Uterus (tissue), 4 donors: ENCODE results near the gene GALNTL6. TPM values are rescaled to one million over a fixed set of nuclear protein-coding genes. Genes with fewer than 3 reads are reported as not detected.

Source experiments
- DNase-seq, 2 donors: peaks; one replicate each; pipeline ENCODE4 v3.0.0-alpha.2; 2019 to 2020
- H3K27ac ChIP-seq, 2 donors: fragments of 200-600 bp; sonication (generic); 1 replicate in 1 of 2; 2 replicates in 1 of 2; pipeline ENCODE4 v1.5.1; 2016 to 2018
- H3K27me3 ChIP-seq, 2 donors: fragments of 200-600 bp; sonication (generic); one replicate each; pipeline ENCODE4 v1.5.1; 2018 to 2019; ENCODE audit warnings: control low read depth in 1 of 2
- H3K36me3 ChIP-seq, 2 donors: fragments of 200-600 bp; sonication (generic); one replicate each; pipeline ENCODE4 v1.5.1; 2019; ENCODE audit warnings: control low read depth in 1 of 2
- H3K4me1 ChIP-seq, 2 donors: fragments of 200-600 bp; sonication (generic); one replicate each; pipeline ENCODE4 v1.5.1; 2018 to 2019; ENCODE audit warnings: control low read depth in 1 of 2
- H3K4me3 ChIP-seq, 2 donors: fragments of 200-600 bp; sonication (generic); 1 replicate in 1 of 2; 2 replicates in 1 of 2; pipeline ENCODE4 v1.5.1; 2018 to 2019; ENCODE audit warnings: mild to moderate bottlenecking in 1 of 2
- H3K9me3 ChIP-seq, 2 donors: fragments of 200-600 bp; sonication (generic); one replicate each; pipeline ENCODE4 v1.5.1; 2019; ENCODE audit warnings: control low read depth in 1 of 2
- POLR2A ChIP-seq, 2 donors: fragments of 450-650 bp; IDR thresholded peaks; one replicate each; pipeline ENCODE4 v1.6.1; 2016; ENCODE audit warnings: antibody characterized with exemption in 2 of 2, mild to moderate bottlenecking in 1 of 2, moderate library complexity in 1 of 2
- intact Hi-C: fragments of 100-400 bp; cut with DNase I; formaldehyde crosslinking; loops from one replicate; pipeline ENCODE4 v1.15.1; 2023; ENCODE audit warnings: low total_unique reads
- total RNA-seq, 4 donors: library from RNA; depleted of rRNA in 3 of 4; stranded (reverse); fragments of >200 nt in 3 of 4; gene quantifications; one replicate each; pipeline versions ENCODE4 v1.1.0 to v1.2.4, GENCODE V29; 2014 to 2023
- TF ChIP-seq, protein P1 (sequence below), 4 experiments: fragments of 200-600 bp in 2 of 4; fragments of 450-650 bp in 2 of 4; sonication (generic) in 2 of 4; IDR thresholded peaks; one replicate each; pipeline ENCODE4 v1.5.1; 2016 to 2019; ENCODE audit warnings: antibody characterized with exemption in 4 of 4, mild to moderate bottlenecking in 2 of 4, moderate library complexity in 1 of 4
- donor health status: DM: yes; HTN: yes; CAD: no.

Gene GALNTL6
- total RNA-seq, 4 donors from 2014 or later, result 2.6 TPM; not detected in 3

DNA sequence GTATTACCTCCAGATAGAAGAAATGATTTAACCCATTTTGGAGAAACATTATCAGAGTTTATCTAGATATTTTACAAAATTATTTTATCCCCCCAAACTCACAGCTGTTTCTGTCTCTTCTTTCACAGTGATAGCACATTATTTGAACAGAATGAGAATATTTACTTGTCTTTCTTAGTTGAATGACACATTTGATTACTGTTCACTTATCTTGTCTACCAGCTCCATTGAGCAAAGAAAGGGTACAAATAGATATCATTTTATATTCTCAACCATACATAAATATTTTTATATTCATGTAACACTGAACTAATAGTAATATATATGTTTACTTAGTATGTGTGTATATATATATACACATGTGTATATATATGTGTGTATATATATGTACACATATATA lies 364.2 kb downstream of the GALNTL6 start:
- H3K4me1 ChIP-seq, result no peaks in the 10 kb centered on the region
- no peak overlapping the region for H3K4me3 ChIP-seq
- no peak overlapping the region for H3K27ac ChIP-seq
- intact Hi-C loops, result no loop called here
- TF ChIP-seq, protein P1, sequence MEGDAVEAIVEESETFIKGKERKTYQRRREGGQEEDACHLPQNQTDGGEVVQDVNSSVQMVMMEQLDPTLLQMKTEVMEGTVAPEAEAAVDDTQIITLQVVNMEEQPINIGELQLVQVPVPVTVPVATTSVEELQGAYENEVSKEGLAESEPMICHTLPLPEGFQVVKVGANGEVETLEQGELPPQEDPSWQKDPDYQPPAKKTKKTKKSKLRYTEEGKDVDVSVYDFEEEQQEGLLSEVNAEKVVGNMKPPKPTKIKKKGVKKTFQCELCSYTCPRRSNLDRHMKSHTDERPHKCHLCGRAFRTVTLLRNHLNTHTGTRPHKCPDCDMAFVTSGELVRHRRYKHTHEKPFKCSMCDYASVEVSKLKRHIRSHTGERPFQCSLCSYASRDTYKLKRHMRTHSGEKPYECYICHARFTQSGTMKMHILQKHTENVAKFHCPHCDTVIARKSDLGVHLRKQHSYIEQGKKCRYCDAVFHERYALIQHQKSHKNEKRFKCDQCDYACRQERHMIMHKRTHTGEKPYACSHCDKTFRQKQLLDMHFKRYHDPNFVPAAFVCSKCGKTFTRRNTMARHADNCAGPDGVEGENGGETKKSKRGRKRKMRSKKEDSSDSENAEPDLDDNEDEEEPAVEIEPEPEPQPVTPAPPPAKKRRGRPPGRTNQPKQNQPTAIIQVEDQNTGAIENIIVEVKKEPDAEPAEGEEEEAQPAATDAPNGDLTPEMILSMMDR (IDR thresholded peaks at IDR 0.05), result no peak
- no peak for TF ChIP-seq POLR2A (IDR thresholded peaks at IDR 0.05)
- H3K36me3 ChIP-seq, result no peaks in the 10 kb centered on the region
- DNase-seq, result no peak
- H3K27me3 ChIP-seq, result no peaks in the 10 kb centered on the region
- no peaks in the 10 kb centered on the region for H3K9me3 ChIP-seq

GRCh38 chr4:172188248-172188988 lies 375.2 kb downstream of the GALNTL6 start:
- intact Hi-C loops, result no loop called here
- no peak for TF ChIP-seq POLR2A (IDR thresholded peaks at IDR 0.05)
- TF ChIP-seq, protein P1 (IDR thresholded peaks at IDR 0.05), result no peak
- H3K27ac ChIP-seq, result no peak overlapping the region

GRCh38 chr4:172202480-172203076 lies 389.4 kb downstream of the GALNTL6 start:
- TF ChIP-seq, protein P1 (IDR thresholded peaks at IDR 0.05), result peak in 1 of 4 experiments; percentile 9
- TF ChIP-seq POLR2A (IDR thresholded peaks at IDR 0.05), result no peak
- Histone ChIP-seq H3K9me3 (no peaks in the 10 kb centered on the region), H3K36me3 (no peaks in the 10 kb centered on the region), H3K27ac (no peak overlapping the region), H3K27me3 (no peaks in the 10 kb centered on the region), H3K4me3 (no peak overlapping the region), H3K4me1 (no peaks in the 10 kb centered on the region)
- DNase-seq, result no peak
- intact Hi-C loops, result no loop called here

More at GRCh38 chr4:172188248-172188988, 375.2 kb downstream of the GALNTL6 start:
- H3K36me3 ChIP-seq, result no peaks in the 10 kb centered on the region
- no peak overlapping the region for H3K4me3 ChIP-seq
- no peaks in the 10 kb centered on the region for H3K4me1 ChIP-seq
- DNase-seq, result no peak
- no peaks in the 10 kb centered on the region for H3K27me3 ChIP-seq
- no peaks in the 10 kb centered on the region for H3K9me3 ChIP-seq

- no peak for DNase-seq
- Histone ChIP-seq H3K27ac (no peak overlapping the region), H3K4me3 (no peak overlapping the region), H3K9me3 (no peaks in the 10 kb centered on the region), H3K27me3 (no peaks in the 10 kb centered on the region), H3K36me3 (no peaks in the 10 kb centered on the region), H3K4me1 (no peaks in the 10 kb centered on the region)
- TF ChIP-seq POLR2A (IDR thresholded peaks at IDR 0.05), result no peak
- TF ChIP-seq, protein P1 (IDR thresholded peaks at IDR 0.05), result no peak
- intact Hi-C loops, result no loop called here
Measured at GRCh38 chr4:172207258-172207657, 394.1 kb downstream of the GALNTL6 start.

DNA sequence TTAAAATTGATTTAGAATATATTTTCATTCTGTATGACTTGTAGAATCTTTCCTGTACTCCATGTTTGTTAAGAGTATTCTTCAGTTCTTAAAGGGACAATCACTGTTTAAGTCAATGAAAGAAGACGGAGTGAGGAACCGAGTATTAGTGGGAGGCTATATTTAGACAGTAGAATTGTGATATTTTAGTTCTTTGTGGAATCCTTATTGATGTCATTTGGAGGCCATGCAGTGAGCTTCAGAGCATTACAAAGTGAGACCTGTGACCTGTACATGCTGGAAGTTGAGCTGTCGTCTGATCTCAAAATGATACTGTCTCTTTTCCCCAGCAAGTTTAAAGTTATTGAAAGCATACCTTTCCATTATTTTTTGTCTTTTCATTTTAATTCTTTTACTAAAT lies 394.7 kb downstream of the GALNTL6 start:
- no peaks in the 10 kb centered on the region for H3K9me3 ChIP-seq
- intact Hi-C loops, result no loop called here
- no peak overlapping the region for H3K27ac ChIP-seq
- no peak for DNase-seq
- H3K4me3 ChIP-seq, result no peak overlapping the region
- H3K36me3 ChIP-seq, result no peaks in the 10 kb centered on the region
- no peaks in the 10 kb centered on the region for H3K4me1 ChIP-seq
- H3K27me3 ChIP-seq, result no peaks in the 10 kb centered on the region
- TF ChIP-seq POLR2A (IDR thresholded peaks at IDR 0.05), result no peak
- TF ChIP-seq, protein P1 (IDR thresholded peaks at IDR 0.05), result no peak
